ENCODE results near the gene GLYATL1. TPM values are rescaled to one million over a fixed set of nuclear protein-coding genes. Genes with fewer than 3 reads are reported as not detected.

The GLYATL1 gene
- total and polyA plus RNA-seq, 2 of the 13 experiments (the other 11 are each of a cell fraction or from before 2014, with no cell fraction given): 0.17 TPM; not detected in 1

- TF ChIP-seq ZNF609 (CRISPR knock-in tag; IDR thresholded peaks at IDR 0.05; ENCODE audit: borderline replicate concordance) (0 out of 2 replicates have a peak, but pooled peaks have one; percentile 47), ETV6 (CRISPR knock-in tag; conservative IDR thresholded peaks at IDR 0.05) (no peak), ARNT (IDR thresholded peaks at IDR 0.05) (no peak), PCBP1 (IDR thresholded peaks at IDR 0.05; ENCODE audit: borderline replicate concordance, low read depth, low read length) (no peak), PAXIP1 (CRISPR knock-in tag; conservative IDR thresholded peaks at IDR 0.05) (peak; percentile 42; the same call in 1 of the 2 replicates), HOMEZ (CRISPR knock-in tag; IDR thresholded peaks at IDR 0.05; ENCODE audit: low read depth) (no peak), DNMT3B (CRISPR knock-in tag; conservative IDR thresholded peaks at IDR 0.05) (no peak), NR2F2 (IDR thresholded peaks at IDR 0.05; ENCODE audit: borderline replicate concordance, low read depth) (0 out of 2 replicates have a peak, but pooled peaks have one; percentile 23), GMEB2 (CRISPR knock-in tag; IDR thresholded peaks at IDR 0.05; ENCODE audit: low read depth) (no peak), EED (CRISPR knock-in tag; IDR thresholded peaks at IDR 0.05) (no peak), REL (CRISPR knock-in tag; conservative IDR thresholded peaks at IDR 0.05) (no peak), GABPB1 (CRISPR knock-in tag; IDR thresholded peaks at IDR 0.05) (no peak), ZNF276 (CRISPR knock-in tag; IDR thresholded peaks at IDR 0.05; ENCODE audit: low read depth) (no peak), ARNT2 (CRISPR knock-in tag; IDR thresholded peaks at IDR 0.05; ENCODE audit: low read depth) (no peak)
- TF ChIP-seq, protein P1, sequence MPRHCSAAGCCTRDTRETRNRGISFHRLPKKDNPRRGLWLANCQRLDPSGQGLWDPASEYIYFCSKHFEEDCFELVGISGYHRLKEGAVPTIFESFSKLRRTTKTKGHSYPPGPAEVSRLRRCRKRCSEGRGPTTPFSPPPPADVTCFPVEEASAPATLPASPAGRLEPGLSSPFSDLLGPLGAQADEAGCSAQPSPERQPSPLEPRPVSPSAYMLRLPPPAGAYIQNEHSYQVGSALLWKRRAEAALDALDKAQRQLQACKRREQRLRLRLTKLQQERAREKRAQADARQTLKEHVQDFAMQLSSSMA (CRISPR knock-in tag; IDR thresholded peaks at IDR 0.05): no peak
Measured at GRCh38 chr11:58928691-58929090, 10.6 kb upstream of the GLYATL1 start (continued).
